Eye (tissue), 1 donor: ENCODE results near the gene MTNR1A.

Experiments used
- DNase-seq: peaks from one replicate; pipeline ENCODE4 v3.0.0-alpha.2; 2015

The MTNR1A gene

DNA sequence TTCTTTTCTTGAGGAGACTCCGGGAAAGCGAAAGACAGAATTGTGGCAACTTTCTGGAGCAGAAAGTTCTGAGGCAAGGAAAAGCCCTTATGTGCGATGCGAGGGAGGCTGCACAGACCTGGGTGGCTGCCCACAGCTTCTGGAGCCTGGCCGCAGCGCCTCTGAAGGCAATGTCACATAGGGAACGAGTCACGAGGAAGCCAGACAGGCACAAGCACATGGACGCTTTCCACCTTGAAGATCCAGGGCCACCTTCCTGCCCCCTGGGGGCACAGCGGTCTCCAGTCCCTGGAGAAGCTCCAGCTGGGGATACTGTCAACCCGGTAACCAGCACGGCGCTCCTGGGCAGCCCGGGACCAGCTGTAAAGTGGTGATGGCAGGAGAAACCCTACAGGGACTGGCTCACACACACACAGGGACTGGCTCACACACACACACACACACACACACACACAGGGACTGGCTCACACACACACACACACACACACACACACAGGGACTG, 69.8 kb downstream of the MTNR1A start:
- DNase-seq: peak; percentile 83

DNA sequence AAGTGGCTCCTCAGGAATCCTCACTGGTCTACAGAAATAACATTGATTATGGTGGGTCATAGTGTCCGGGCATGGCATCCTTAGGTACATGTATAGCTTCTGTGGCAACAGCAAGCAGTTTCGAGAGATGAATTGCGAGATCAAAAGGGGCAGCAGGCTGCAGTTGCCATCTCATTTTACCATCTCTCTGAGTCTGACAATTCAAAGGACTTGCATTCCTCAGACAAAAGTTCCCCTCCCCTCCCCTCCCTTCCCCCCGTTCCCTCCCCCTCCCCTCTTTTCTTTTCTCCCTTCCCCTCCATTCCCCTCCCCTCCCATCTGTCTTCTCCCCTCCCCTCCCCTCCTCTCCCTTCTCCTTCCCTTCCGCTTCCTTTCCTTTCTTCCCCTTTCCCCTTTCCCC, 70.2 kb downstream of the MTNR1A start:
- DNase-seq: no peak

DNA sequence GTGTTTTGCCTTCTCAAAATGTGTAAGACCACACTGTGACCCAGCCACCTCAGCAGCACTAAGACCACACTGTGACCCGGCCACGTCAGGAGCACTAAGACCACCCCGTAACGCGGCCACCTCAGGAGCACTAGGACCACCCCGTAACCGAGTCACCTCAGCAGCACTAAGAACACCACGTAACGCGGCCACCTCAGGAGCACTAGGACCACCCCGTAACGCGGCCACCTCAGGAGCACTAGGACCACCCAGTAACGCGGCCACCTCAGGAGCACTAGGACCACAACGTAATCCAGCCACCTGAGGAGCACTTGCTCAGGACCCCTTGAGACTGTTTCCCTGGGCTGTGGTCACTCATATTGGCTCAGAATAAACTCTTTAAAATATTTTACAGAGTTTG, 71.7 kb downstream of the MTNR1A start:
- no peak for DNase-seq
